Ovary (tissue), 3 donors: ENCODE measurements around the gene ZNF76.

Experiments used
- CTCF ChIP-seq, 3 donors: fragments of 450-650 bp in 2 of 3; fragments of 200-600 bp in 1 of 3; IDR thresholded peaks; one replicate each; pipeline versions ENCODE4 v1.5.1 to v1.8.0; 2016 to 2022; ENCODE audit warnings: antibody characterized with exemption in 3 of 3, mild to moderate bottlenecking in 1 of 3
- POLR2A ChIP-seq: fragments of 450-650 bp; IDR thresholded peaks from one replicate; pipeline ENCODE4 v1.6.1; 2017; ENCODE audit warnings: antibody characterized with exemption, mild to moderate bottlenecking, moderate library complexity
- donor health status: DM: no; HTN: no; CAD: no.

GRCh38 chr6:35298625-35299140 lies 39.1 kb downstream of the ZNF76 start:
- TF ChIP-seq POLR2A: no peak
- no peak for TF ChIP-seq CTCF (IDR thresholded peaks at IDR 0.05)
